Mesenchymal stem cell (in vitro differentiated cells and primary cell): ENCODE measurements around the gene RAD51B.

Source experiments
- DNase-seq: peaks from one replicate; pipeline ENCODE4 v3.0.0-alpha.2; 2013
- H2AFZ ChIP-seq: one replicate; pipeline ENCODE4 v1.6.1; 2013; ENCODE audit warnings: low read depth, mild to moderate bottlenecking, control low read depth, inconsistent platforms, low read length, moderate library complexity
- H2AK5ac ChIP-seq: 2 replicates; pipeline ENCODE4 v1.6.1; 2013; ENCODE audit warnings: low read length, moderate library complexity, mild to moderate bottlenecking, inconsistent platforms; ENCODE audit not compliant: severe bottlenecking
- H2BK120ac ChIP-seq: one replicate; pipeline ENCODE4 v1.6.1; 2013; ENCODE audit warnings: low read depth, mild to moderate bottlenecking, inconsistent platforms, low read length, moderate library complexity
- H2BK12ac ChIP-seq, 2 experiments: one replicate each; pipeline ENCODE4 v1.6.1; 2013; ENCODE audit warnings: inconsistent platforms in 2 of 2, low read length in 2 of 2, mild to moderate bottlenecking in 2 of 2, moderate library complexity in 2 of 2, control low read depth in 1 of 2
- H2BK15ac ChIP-seq: one replicate; pipeline ENCODE4 v1.6.1; 2013; ENCODE audit warnings: mild to moderate bottlenecking, low read depth, inconsistent platforms; ENCODE audit not compliant: poor library complexity, severe bottlenecking
- H2BK5ac ChIP-seq: 2 replicates; pipeline ENCODE4 v1.6.1; 2013; ENCODE audit warnings: low read depth, mild to moderate bottlenecking, low read length, control low read depth, inconsistent platforms; ENCODE audit not compliant: poor library complexity, severe bottlenecking
- H3K14ac ChIP-seq, 2 experiments: one replicate each; pipeline ENCODE4 v1.6.1; 2013; ENCODE audit warnings: inconsistent platforms in 2 of 2, low read length in 2 of 2, control low read depth in 1 of 2, mild to moderate bottlenecking in 1 of 2, moderate library complexity in 1 of 2
- H3K18ac ChIP-seq, 2 experiments: one replicate each; pipeline ENCODE4 v1.6.1; 2013; ENCODE audit warnings: inconsistent platforms in 2 of 2, low read length in 2 of 2, control low read depth in 1 of 2, low read depth in 1 of 2, mild to moderate bottlenecking in 1 of 2
- H3K23ac ChIP-seq, 2 experiments: one replicate each; pipeline ENCODE4 v1.6.1; 2013; ENCODE audit warnings: inconsistent platforms in 2 of 2, low read length in 2 of 2, mild to moderate bottlenecking in 2 of 2, moderate library complexity in 2 of 2, control low read depth in 1 of 2
- H3K27ac ChIP-seq: 2 replicates; pipeline ENCODE4 v1.5.1; 2013; ENCODE audit warnings: mild to moderate bottlenecking, moderate library complexity, low read length, control low read depth, inconsistent platforms; ENCODE audit not compliant: poor library complexity, severe bottlenecking
- H3K27me3 ChIP-seq, 2 experiments: 2 replicates each; pipeline versions ENCODE4 v1.6.1 to v1.7.0; 2013; ENCODE audit warnings: low read length in 2 of 2, mild to moderate bottlenecking in 2 of 2, moderate library complexity in 2 of 2, control low read depth in 1 of 2, inconsistent platforms in 1 of 2; ENCODE audit not compliant: control insufficient read depth in 1 of 2, insufficient read depth in 1 of 2
- H3K36me3 ChIP-seq, 2 experiments: 2 replicates each; pipeline versions ENCODE4 v1.6.1 to v1.7.0; 2013; ENCODE audit warnings: low read length in 2 of 2, control low read depth in 1 of 2, inconsistent platforms in 1 of 2, low read depth in 1 of 2, mild to moderate bottlenecking in 1 of 2; ENCODE audit not compliant: insufficient read depth in 2 of 2, control insufficient read depth in 1 of 2
- H3K4ac ChIP-seq, 2 experiments: one replicate each; pipeline ENCODE4 v1.6.1; 2013; ENCODE audit warnings: inconsistent platforms in 2 of 2, low read length in 2 of 2, mild to moderate bottlenecking in 2 of 2, moderate library complexity in 2 of 2, control low read depth in 1 of 2, low read depth in 1 of 2
- H3K4me1 ChIP-seq: 2 replicates; pipeline ENCODE4 v1.6.1; 2013; ENCODE audit warnings: low read depth, low read length, control low read depth; ENCODE audit not compliant: control insufficient read depth, insufficient read depth
- H3K4me2 ChIP-seq: 2 replicates; pipeline ENCODE4 v1.6.1; 2013; ENCODE audit warnings: low read length, mild to moderate bottlenecking, inconsistent platforms; ENCODE audit not compliant: poor library complexity, severe bottlenecking
- H3K4me3 ChIP-seq, 2 experiments: 2 replicates each; pipeline versions ENCODE4 v1.5.1 to v1.7.0; 2013; ENCODE audit warnings: low read length in 2 of 2, mild to moderate bottlenecking in 2 of 2, control low read depth in 1 of 2, low read depth in 1 of 2; ENCODE audit not compliant: insufficient read depth in 1 of 2
- H3K79me1 ChIP-seq: replicated peaks from 2 replicates; pipeline ENCODE4 v1.6.1; 2013; ENCODE audit warnings: mild to moderate bottlenecking, control low read depth, low read length, inconsistent platforms; ENCODE audit not compliant: poor library complexity, severe bottlenecking
- H3K9ac ChIP-seq: 2 replicates; pipeline ENCODE4 v1.7.0; 2013; ENCODE audit warnings: mild to moderate bottlenecking, low read length, moderate library complexity
- H3K9me3 ChIP-seq: 2 replicates; pipeline ENCODE4 v1.7.0; 2013; ENCODE audit warnings: mild to moderate bottlenecking, low read length; ENCODE audit not compliant: control insufficient read depth
- H4K8ac ChIP-seq: one replicate; pipeline ENCODE4 v1.6.1; 2013; ENCODE audit warnings: inconsistent platforms, mild to moderate bottlenecking, low read length, moderate library complexity
- H4K91ac ChIP-seq: one replicate; pipeline ENCODE4 v1.6.1; 2013; ENCODE audit warnings: mild to moderate bottlenecking, low read length, inconsistent platforms
- WGBS: methylation state at CpG from one replicate; pipeline ENCODE4 v1.1.7; 2013; ENCODE audit warnings: mixed read lengths; 5-methylcytosine and 5-hydroxymethylcytosine counted together

RAD51B gene

DNA sequence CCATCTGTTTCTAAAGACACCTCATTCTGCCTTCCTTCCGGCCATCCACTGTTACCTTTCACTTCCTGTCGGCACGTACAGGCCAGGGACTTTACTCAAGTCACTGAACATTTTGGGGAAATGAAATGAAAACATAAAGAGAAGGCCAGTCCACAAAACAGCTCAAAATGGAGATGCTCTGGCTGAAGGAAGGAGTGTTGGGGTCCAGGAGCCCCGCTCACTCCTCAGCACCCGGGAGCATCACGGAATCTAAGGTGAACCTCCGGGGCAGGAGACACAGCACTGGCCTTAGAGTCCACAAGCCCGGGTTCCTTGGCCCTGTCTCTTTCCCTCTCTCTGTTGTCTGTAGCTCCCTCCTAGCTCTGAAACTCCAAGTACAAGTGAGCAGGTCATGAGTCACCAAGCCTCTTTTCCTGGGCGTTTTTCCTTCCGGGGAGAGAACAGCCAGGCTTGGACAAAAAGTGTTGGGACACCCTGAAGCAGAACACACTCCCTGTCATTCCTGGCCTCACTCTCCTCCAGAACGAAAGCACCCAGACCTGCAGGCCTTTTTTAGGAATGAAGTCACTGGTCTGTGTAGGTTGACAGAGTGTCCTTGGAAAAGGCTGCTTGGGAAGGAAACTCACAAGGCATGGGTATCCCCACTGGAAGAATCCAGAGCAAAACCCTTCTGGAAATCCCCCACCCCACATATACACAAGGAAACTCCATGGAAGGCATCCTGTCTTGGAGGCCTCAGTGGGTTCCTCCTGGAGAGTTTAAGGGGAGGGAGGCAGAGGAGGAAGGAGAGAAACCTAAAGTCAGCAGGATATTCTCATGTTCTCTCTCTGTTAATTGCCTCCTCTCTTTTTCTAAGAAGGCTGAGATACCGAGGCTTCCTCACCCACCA, 728.0 kb downstream of the RAD51B start:
- Histone ChIP-seq H3K79me1 (no peaks in the 10 kb centered on the region), H2BK12ac (peak overlapping the region; percentile 93 to 99), H2BK120ac (peak overlapping the region; percentile 83), H3K14ac (peak overlapping the region in 1 of 2 experiments; percentile 87), H3K18ac (peak overlapping the region; percentile 69 to 98), H3K27me3 (no peaks in the 10 kb centered on the region), H3K4me2 (no peak overlapping the region), H2BK5ac (no peak overlapping the region), H3K27ac (peak overlapping the region; percentile 58), H4K91ac (peak overlapping the region; percentile 91), H4K8ac (peak overlapping the region; percentile 89), H3K9me3 (no peaks in the 10 kb centered on the region), H3K36me3 (no peaks in the 10 kb centered on the region), H2BK15ac (peak overlapping the region; percentile 29), H3K4me1 (peaks cover 30% of the 10 kb centered on the region), H2AK5ac (peak overlapping the region; percentile 82), H3K4me3 (peak overlapping the region in 1 of 2 experiments; percentile 48), H2AFZ (no peak overlapping the region), H3K23ac (no peak overlapping the region), H3K4ac (peak overlapping the region; percentile 80 to 99), H3K9ac (peak overlapping the region; percentile 92)
- peak; percentile 98 for DNase-seq
- WGBS: 38% methylated on average over 11 of the region's 12 CpGs

DNA sequence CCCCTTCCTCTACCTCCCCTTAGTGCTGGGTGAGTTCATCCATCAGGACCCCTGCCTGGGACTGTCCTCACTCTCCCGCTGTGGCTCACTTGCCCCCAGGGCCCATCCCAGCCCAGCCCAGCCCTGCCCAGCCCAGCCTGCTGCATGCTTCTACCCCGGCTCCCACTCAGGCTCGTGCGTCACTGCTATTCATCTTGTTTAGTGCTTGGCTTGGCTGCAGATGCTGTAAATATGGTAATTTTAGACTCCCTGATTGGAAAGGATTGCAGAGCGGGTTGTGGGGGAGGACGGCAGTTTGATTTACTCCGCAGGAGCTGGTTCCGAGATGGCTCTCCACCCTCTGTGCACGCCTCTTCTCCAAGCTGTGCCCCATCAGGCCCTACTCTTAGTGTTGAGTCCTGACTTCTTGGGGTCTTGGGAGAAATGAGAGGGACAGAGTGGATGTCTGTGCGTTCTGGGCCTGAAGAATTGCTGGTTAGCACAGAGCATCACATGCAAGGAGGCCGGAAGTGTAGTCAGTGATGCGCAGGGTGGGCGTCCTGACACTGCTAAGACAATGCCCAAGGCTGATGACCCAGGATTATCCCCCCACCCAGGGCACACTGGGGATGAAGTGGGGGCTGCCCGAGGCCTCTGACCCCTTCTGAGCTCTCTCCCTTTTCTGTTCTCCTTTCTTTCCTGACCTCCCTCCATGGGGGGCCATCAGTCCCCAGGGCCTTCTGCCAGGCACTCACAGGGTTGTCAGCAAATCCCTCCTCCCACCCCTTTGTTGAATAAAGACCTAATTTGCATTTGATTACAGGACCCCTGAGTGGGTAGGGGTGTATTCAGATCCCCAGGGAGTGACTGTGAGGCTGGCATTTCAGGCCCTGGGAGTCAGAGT, 728.9 kb downstream of the RAD51B start:
- Histone ChIP-seq H3K4ac (peak overlapping the region; percentile 81 to 99), H3K27me3 (no peaks in the 10 kb centered on the region), H3K14ac (peak overlapping the region in 1 of 2 experiments; percentile 57), H3K79me1 (no peaks in the 10 kb centered on the region), H3K23ac (peak overlapping the region in 1 of 2 experiments; percentile 1), H2AK5ac (peak overlapping the region; percentile 95), H2BK5ac (peak overlapping the region; percentile 81), H2BK120ac (peak overlapping the region; percentile 98), H3K18ac (peak overlapping the region; percentile 93 to 98), H4K8ac (peak overlapping the region; percentile 92), H3K9ac (peak overlapping the region; percentile 92), H4K91ac (peak overlapping the region; percentile 98), H2BK12ac (peak overlapping the region; percentile 88 to 99), H3K36me3 (no peaks in the 10 kb centered on the region), H3K4me1 (peaks cover 32% of the 10 kb centered on the region), H3K27ac (peak overlapping the region; percentile 58), H3K4me3 (peak overlapping the region in 1 of 2 experiments; percentile 42), H2BK15ac (peak overlapping the region; percentile 38), H2AFZ (no peak overlapping the region), H3K9me3 (no peaks in the 10 kb centered on the region), H3K4me2 (no peak overlapping the region)
- DNase-seq: peak; percentile 99
- 9% methylated on average over 11 of the region's 14 CpGs for WGBS

DNA sequence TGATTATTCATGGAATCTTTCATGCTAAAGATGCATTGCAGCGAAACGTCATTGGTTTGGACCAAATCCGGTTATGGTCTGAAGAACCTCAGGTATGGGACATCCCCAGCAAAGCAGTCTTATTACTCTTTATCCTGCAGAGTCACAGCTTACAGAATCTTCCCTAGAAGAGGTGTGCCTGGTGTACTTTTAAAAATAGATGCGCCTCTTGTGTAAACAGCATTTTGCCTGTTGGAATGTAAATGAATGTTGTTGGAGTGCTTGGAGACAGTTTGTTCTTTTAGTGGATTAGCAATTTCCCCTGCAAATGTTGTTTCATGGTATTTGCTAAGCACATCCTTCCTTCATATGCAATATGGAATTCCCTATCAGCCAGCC, 730.7 kb downstream of the RAD51B start:
- H3K36me3 ChIP-seq: no peaks in the 10 kb centered on the region
- no peak overlapping the region for H3K23ac ChIP-seq
- WGBS: 10% methylated on average over 4 of the region's 4 CpGs
- peak; percentile 85 for DNase-seq
- no peaks in the 10 kb centered on the region for H3K79me1 ChIP-seq
- peak overlapping the region in 1 of 2 experiments; percentile 67 for H2BK12ac ChIP-seq
- H4K8ac ChIP-seq: peak overlapping the region; percentile 74
- no peaks in the 10 kb centered on the region for H3K27me3 ChIP-seq
- H2BK5ac ChIP-seq: peak overlapping the region; percentile 59
- peak overlapping the region; percentile 57 for H3K27ac ChIP-seq
- no peak overlapping the region for H3K14ac ChIP-seq
- H2BK120ac ChIP-seq: peak overlapping the region; percentile 74
- H4K91ac ChIP-seq: no peak overlapping the region
- peak overlapping the region; percentile 27 to 96 for H3K4ac ChIP-seq
- no peak overlapping the region for H2AFZ ChIP-seq
- no peak overlapping the region for H2BK15ac ChIP-seq
- peaks cover 37% of the 10 kb centered on the region for H3K4me1 ChIP-seq
- H3K9me3 ChIP-seq: no peaks in the 10 kb centered on the region
- H3K9ac ChIP-seq: peak overlapping the region; percentile 45
- peak overlapping the region; percentile 54 to 97 for H3K18ac ChIP-seq
- no peak overlapping the region for H3K4me3 ChIP-seq
- peak overlapping the region; percentile 93 for H2AK5ac ChIP-seq
- no peak overlapping the region for H3K4me2 ChIP-seq
